H1 (cell line): Measurements from ENCODE around the gene C15orf62. TPM values are rescaled to one million over a fixed set of nuclear protein-coding genes. Genes with fewer than 3 reads are reported as not detected.

Source experiments
- CHD1 ChIP-seq: IDR thresholded peaks from 2 replicates; pipeline ENCODE4 v1.6.1; 2012; ENCODE audit warnings: low read depth, low read length, improper control_type of control experiment
- EP300 ChIP-seq, 2 experiments: IDR thresholded peaks; 1 replicate in 1 of 2; 2 replicates in 1 of 2; pipeline ENCODE4 v1.6.1; 2011 to 2012; ENCODE audit warnings: low read depth in 2 of 2, low read length in 2 of 2, mild to moderate bottlenecking in 2 of 2, borderline replicate concordance in 1 of 2, inconsistent platforms in 1 of 2, moderate library complexity in 1 of 2
- EZH2 ChIP-seq: fragments of 200-600 bp; sonication (generic); IDR thresholded peaks from 2 replicates; pipeline ENCODE4 v1.7.1; 2012; ENCODE audit warnings: low read depth, mild to moderate bottlenecking, moderate library complexity, low read length, inconsistent platforms; ENCODE audit not compliant: severe bottlenecking
- KDM5A ChIP-seq: fragments of 200-600 bp; IDR thresholded peaks from 2 replicates; pipeline ENCODE4 v1.7.1; 2012; ENCODE audit warnings: mild to moderate bottlenecking, low read length, inconsistent platforms, mixed read lengths
- RAD21 ChIP-seq, 2 experiments: IDR thresholded peaks in 1 of 2; conservative IDR thresholded peaks in 1 of 2; 2 replicates each; pipeline ENCODE4 v1.6.1; 2011; ENCODE audit warnings: low read depth in 2 of 2, low read length in 2 of 2, improper control_type of control experiment in 1 of 2, inconsistent platforms in 1 of 2, mild to moderate bottlenecking in 1 of 2, moderate library complexity in 1 of 2
- SRF ChIP-seq: IDR thresholded peaks from 2 replicates; pipeline ENCODE4 v1.6.1; 2011; ENCODE audit warnings: mild to moderate bottlenecking, low read depth, low read length, moderate library complexity
- TAF1 ChIP-seq: IDR thresholded peaks from 2 replicates; pipeline ENCODE4 v1.6.1; 2011; ENCODE audit warnings: mild to moderate bottlenecking, low read depth, low read length
- YY1 ChIP-seq: IDR thresholded peaks from 2 replicates; pipeline ENCODE4 v1.6.1; 2011; ENCODE audit warnings: low read depth, mild to moderate bottlenecking, low read length
- ZNF274 ChIP-seq: IDR thresholded peaks from 2 replicates; pipeline ENCODE4 v1.7.0; 2012; ENCODE audit warnings: low read length, borderline replicate concordance; ENCODE audit errors: extremely low read depth
- polyA plus RNA-seq, 7 experiments: library from polyadenylated mRNA; depleted of rRNA in 3 of 7; stranded (reverse) in 5 of 7; unstranded in 2 of 7; fragments of >200 nt in 5 of 7; fragments of 200-250 nt in 2 of 7; gene quantifications; 1 replicate in 5 of 7; 2 replicates in 1 of 7; 4 replicates in 1 of 7; pipeline versions ENCODE4 v1.2.1 to v1.2.3, GENCODE V29; 2011 to 2013; ENCODE audit warnings: missing spikeins in 2 of 7, mixed read lengths in 2 of 7
- total RNA-seq: library from RNA; stranded (reverse); fragmentation: NEBNext Ultra II Directional; extraction: Animal tissue kit (Norgen Biotek cat#: 25700); gene quantifications from 2 replicates; pipeline ENCODE4 v1.2.1, GENCODE V29; 2021
- TF ChIP-seq, protein P1 (sequence below): IDR thresholded peaks from 2 replicates; pipeline ENCODE4 v1.6.1; 2012; ENCODE audit warnings: inconsistent platforms

C15orf62 gene
- total and polyA plus RNA-seq, 2 of the 8 experiments (the other 6 are each of a cell fraction or from before 2014, with no cell fraction given) = 0.06 to 0.56 TPM

DNA sequence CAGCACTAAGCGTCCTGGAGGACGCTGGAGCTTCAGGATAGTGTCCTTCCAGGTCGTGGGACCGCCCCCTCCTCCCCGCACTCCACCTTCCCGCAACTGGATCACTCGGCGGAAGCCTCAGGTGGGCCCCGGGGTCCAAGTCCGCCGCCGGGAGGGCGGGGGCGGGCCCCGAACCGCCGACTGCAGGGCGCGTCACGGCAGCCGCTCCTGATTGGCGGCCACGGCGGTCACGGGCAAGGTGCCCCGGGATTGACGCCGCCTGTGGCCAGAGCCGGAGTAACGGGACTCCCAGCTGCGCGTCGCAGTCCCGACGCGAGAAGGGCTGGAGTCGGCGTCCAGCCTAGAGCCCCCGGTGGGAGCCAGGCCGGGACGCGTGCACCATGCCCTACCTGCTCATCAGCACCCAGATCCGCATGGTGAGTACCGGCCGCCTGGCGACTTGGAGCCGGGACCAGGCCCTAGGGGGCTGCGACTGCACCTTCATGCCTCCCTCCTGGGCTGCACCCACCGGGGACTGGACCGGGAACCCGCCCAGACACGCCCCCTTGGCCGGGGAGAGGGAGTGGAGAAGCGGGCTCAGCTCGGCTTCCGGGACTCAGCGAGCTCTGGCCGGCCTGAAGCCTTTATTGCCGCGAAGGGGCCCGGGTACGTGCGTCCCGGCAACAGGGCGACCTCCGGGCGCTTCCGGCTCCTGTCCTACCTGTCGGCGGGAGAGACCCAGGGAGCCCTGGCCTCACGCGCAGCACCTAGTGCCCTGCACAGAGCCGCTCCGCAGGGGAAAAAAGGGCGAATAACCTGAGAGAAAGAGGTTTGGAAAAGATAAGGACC lies 5.8 kb upstream of the C15orf62 start, which contains the start of gene GCHFR (continued):
- no peak for TF ChIP-seq KDM5A
- peak; percentile 44; the same call in 1 of the 2 replicates for TF ChIP-seq TAF1
- no peak for TF ChIP-seq EP300 (IDR thresholded peaks at IDR 0.05; ENCODE audit: borderline replicate concordance in 1 of 2, low read depth in 2 of 2, low read length in 2 of 2)
- no peak for TF ChIP-seq CHD1
- no peak for TF ChIP-seq ZNF274
- no peak for TF ChIP-seq YY1
- TF ChIP-seq, protein P1, sequence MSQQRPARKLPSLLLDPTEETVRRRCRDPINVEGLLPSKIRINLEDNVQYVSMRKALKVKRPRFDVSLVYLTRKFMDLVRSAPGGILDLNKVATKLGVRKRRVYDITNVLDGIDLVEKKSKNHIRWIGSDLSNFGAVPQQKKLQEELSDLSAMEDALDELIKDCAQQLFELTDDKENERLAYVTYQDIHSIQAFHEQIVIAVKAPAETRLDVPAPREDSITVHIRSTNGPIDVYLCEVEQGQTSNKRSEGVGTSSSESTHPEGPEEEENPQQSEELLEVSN = no peak; the same call in 1 of the 2 replicates
- no peak for TF ChIP-seq SRF
- TF ChIP-seq EZH2 = no peak
- no peak; a peak in 1 of 4 replicates for TF ChIP-seq RAD21 (IDR thresholded peaks at IDR 0.05 in 1 of 2, conservative IDR thresholded peaks at IDR 0.05 in 1 of 2; ENCODE audit: low read depth in 2 of 2, low read length in 2 of 2)
